HG02642 (cell line): ENCODE results near the gene DEXI.
A peak's percentile ranks its signal among the peaks of the same experiment; 100 is the strongest.
"Not testable (repeated sequence)": the region's sequence is repeated elsewhere in the genome, so short reads cannot be mapped to it uniquely, and the experiment has no call there.

Source experiments
- ATAC-seq: cut with Tn5 transposase; IDR thresholded peaks from one replicate; pipeline ENCODE4 v1.9.1; 2021; ENCODE audit warnings: mild to moderate bottlenecking; ENCODE audit not compliant: unreplicated experiment, poor library complexity

DEXI gene

DNA sequence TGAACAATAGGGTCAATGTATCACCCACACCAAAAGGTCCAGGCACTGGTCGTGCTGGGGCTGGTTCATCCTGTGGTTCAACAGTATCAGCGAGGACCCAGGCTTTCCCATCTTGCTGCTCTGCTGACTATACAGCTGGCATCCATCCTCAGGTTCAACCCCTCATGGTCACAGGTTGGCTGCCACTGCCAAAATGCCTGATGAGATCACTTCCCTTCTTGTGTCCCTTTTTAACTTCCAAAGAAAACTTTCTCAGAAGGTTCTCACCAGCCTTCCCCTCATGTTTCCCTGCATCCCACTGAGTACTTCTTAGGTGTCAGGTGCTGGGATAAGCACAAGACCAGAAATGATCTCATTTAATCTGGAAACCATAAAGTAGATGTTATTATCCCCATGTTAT, 27.8 kb upstream of the DEXI start:
- no peak for ATAC-seq

DNA sequence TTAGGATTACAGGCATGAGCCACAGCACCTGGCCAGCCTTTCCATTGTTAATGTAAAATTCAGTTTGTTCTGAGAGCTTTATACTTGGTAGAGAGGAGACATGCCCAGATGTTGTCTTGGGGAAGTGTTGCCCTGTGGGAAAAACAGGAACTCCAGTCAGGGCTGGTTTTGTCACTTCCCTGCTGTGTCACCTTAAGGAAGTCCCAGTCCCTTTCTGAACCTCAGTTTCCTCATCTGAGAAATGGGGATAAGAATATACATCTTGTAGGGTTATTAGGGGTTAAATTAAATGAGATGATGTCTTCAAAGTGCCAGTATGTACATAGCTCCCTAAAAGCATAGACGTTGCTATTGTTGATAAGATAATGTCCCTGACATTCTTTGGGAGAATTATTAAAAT, 27.3 kb upstream of the DEXI start:
- no peak for ATAC-seq

DNA sequence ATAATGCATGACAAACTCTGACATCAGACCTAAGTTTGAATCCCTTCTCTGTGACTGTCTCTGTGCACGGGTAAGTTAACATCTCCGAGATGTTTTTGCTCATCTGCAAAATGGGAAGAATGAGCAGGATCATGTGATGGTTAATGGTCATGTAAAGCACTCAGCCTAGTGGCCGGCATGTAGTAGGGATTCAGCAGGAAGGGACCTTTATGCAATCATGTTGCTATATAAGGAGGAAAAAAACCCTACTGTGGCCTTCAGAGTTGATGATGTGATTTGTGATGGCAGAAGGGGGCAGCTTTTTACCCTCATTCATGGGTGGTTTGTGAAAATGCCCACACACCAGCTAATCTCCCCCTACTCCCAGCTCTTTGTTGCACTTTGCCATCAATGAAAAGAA, 26.2 kb upstream of the DEXI start:
- no peak for ATAC-seq

DNA sequence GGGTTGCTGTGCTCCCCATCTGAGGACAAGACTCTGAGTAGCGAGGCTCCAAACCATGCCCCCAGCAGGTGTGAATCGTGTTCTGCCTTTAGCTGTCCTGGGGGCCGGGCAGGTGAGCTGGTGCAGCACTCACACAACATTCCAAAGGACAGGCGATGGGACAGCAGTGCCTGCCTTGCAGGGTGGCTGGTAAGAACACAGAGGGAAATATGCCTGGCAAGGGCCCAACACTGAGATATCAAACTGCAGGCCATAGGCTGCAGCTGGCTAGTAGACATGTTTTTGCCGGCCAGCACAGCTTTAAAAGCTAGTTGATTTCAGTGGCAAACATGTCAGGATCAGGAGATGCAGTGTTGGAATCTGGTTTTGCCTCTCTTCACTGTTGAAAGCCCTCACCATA, 25.7 kb upstream of the DEXI start:
- no peak for ATAC-seq

DNA sequence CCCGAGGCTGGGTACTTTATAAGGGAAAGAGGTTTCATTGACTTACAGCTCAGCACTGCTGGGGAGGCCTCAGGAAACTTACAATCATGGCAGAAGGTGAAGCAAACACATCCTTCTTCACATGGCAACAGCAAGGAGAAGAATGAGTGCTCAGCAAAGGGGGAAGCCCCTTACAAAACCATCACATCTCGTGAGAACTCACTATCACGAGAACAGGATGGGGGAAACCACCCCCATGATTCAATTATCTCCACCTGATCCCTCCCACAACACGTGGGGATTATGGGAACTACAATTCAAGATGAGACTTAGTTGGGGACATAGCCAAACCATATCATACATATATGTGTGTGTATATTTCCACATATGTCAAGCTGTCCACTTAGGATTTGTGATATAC, 24.3 kb upstream of the DEXI start:
- not testable (repeated sequence) for ATAC-seq

DNA sequence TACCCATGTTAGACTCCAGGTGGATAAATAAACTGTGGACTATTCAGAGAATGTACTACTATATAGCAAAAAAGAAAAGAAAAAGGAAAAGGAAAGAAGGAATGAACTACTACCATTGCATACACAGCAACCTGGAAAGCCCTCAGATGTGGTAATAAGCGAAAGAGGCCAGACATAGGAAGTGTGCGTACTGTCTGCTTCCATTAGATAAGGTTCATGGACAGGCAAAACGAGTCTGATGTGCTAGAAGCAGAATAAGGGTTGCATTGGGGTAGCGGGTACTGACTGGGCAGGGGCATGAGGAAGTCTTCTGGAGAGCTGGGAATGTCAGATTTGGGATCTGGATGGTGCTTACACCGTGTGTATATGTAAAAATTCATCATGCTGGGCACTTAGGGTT, 23.9 kb upstream of the DEXI start:
- no peak for ATAC-seq

DNA sequence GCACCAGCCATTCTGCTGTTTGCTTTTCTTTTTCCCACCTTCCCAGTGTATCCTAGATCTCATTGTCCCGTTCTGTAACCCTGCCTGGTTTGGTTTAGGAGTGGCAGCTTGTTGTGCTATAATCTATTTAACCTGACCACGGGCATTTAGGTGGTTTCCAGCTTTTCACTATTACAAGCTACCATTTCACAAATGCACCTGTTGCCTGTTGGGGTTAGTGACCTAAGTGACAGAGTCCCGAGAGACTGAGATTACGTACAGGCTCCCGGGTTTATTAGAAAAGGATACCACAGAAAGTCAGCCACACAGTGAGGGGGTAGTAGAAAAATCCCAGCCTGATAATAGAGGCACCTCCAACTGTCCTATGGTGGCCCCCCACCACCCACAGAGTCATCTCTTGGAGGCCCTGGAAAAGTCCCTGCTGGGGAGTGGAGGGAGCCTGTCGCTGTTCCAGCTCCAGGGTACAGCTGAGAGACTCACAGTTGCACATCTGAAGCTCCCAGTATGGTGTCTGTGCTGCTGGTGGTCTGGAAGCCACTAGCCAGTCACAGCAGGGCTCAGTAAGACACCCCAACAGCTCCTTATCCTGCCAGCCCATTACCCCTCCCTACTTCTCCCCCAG, 23.3 kb upstream of the DEXI start:
- ATAC-seq, result peak; percentile 67

DNA sequence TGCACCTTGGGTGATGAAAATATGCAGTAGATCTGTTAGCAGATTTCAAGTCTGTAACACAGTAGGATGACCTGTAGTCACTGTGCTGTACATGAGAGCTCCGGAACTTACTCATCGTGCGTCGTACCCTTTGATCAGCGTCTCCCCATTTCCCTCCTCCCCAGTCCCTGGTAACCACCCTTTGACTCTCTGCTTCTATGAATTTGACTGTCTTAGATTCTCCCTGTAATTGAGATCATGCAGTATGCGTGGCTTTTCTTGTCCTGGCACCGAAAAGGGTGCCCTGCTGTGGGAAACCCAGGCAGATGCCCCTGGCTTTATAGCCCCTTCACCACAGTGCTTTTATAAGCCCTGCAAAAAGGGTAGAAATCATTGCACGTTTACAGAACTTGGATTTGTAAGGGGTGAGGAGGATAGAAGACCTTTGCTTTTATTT, 22.6 kb upstream of the DEXI start:
- peak; percentile 48 for ATAC-seq

DNA sequence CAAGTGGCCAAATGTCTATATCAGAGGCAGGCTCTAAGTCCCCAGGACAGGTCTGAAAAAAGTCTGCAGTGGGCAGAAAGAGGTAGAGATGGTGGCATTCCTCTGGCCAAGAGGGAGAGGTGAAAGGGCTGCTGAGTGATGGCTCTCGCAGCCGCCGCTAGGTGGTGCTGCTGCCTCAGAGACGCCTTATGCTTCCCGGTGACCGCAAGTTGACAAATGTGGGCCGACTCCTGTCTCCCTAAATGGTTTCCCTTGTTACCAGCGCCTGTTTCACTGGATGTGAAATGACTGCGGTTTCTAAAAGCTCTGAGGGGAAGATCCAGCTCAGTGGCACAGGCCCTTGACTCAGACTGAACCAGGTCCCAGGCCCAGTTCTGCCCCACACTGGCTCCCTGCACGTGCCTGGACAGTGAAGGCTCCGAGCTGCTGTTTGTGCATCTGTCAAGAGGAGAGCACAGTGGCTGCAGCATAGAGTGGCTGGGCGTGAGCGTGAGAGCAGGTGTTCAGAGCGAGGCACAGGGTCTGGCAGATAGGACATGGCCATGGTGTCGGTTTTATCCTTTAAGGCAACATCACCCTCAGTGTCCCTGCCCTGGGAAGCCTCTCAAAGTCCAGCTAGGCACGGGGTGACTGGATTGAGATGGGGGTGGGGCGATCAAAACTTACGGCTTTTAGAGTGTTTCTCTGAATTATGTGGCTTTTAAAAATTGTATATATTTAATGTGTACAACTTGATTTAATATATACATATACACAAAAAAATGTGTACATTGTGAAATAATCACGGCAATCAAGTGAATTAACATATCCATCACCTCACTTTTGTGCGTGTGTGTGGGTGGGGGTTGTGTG, 22.0 kb upstream of the DEXI start:
- peak; percentile 42 for ATAC-seq

DNA sequence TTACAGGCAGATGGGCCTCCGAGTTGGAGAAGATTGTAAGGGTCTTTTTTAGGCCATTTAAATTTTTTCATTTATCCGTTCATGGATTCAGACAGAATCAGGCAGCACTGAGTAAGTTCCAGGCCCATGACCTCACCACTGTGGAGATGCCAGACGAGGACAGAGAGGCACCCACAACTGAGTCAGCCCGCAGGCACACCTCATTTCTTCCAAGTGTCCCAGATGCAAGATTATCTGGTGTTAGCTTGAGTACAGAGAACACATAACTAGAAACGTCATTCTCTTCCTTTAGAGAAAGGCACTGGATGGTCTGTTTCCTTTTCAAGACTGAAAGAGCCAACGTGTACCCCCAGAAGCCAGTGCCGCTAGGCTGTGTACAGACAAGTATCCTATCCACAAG, 19.0 kb upstream of the DEXI start:
- no peak for ATAC-seq

DNA sequence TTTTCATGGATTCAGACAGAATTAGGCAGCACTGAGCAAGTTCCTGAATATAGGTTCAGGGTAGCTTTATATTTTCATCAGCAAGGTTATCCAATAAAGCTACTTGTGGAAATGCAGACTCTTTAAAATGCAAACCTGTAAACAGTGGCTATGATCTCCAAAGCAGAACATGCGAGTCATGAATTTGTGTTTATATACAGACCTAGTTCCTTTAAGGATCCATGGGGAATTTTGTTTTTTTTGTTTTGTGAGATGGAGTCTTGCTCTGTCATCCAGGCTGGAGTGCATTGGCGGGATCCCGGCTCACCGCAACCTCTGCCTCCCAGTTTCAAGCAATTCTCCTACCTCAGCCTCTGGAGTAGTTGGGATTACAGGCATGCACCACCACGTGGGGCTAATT, 16.9 kb upstream of the DEXI start:
- ATAC-seq, result no peak

DNA sequence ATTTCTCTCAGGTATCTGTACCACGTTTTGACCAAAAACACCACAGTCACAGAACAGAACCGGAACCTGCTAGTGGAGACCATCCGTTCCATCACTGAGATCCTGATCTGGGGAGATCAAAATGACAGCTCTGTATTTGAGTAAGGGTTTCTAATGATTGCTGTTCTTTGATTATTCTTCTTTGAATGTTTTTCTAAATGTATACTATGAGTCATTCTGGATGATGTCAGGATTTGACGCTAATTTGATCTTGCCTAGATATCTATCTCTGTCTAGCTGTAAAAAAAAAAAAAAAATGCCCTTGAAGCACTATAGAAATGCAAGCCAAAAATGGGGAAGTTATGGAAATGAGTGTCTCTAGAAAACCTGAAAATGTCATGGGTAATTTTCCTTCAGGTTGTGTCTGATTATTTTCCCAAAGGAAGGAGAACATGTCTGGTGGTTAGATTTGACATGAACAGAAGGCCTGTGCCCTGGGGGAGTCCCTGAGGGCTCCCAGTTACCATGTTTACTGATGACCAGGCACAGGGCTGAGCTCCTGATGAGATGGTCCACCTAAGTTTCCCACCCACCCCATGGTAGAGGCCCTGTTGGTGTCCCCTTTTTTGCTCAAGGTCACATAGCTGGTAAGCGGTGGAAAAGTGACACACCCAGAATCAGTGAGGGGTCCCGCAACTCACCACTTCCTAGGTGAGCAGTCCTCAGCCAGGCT, 15.7 kb upstream of the DEXI start:
- no peak for ATAC-seq

DNA sequence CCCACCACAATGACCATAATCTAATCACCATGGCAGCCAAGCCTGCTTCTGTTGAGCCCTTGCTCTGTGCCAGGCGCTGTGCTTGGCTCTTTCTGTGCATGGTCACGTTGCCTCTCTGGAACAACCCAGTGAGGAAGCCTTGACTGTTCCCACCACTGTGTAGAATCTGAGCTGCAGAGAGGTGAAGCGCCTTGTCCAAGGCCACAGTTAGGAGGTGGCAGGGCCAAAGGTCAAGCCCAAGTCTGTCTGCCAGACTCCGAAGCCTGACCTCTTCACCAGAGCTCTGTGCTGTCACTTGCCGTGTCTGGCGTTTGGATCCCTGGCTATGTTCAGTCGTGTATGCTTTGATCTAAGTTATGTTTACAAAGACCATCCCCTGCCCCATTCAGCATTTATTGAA, 12.6 kb upstream of the DEXI start:
- no peak for ATAC-seq

DNA sequence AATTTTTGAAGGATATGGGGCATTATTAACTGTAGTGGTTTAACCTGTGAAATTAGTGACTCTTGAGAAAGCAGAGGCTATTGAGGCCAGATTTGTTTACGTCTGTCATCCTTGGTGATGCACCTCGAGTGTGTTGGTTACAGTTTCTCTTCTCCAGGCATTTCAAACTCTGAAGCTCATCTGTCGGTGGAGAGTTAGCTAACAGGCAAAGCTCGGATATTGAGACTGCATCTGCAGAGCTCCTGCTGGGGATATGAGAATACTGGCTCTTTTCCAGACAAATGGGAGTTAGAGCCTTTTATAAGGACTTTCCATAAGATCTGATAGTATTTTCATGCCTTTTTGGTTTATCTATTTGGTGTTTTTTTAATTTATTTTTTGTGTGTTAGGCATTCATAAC, 8.8 kb upstream of the DEXI start:
- ATAC-seq, result no peak

DNA sequence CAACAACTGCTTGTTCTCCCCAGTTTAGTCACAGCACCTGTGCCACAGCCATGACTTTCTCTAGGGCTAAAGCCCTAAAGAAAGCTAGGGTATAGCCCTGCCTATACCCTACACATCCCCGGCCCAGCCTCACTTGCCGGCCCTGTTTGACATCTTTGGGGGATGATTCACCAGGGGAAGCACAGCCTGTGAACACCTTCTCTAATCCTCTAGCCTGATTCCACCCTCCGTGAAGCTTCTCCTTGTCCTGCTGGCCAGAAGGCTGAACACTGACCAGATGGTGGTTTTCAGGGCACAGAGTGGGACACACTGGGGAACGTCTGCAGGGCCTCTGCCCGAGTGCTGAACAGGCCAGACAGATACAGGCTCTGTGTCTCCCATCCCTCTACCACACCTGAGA, 8.1 kb upstream of the DEXI start:
- no peak for ATAC-seq

DNA sequence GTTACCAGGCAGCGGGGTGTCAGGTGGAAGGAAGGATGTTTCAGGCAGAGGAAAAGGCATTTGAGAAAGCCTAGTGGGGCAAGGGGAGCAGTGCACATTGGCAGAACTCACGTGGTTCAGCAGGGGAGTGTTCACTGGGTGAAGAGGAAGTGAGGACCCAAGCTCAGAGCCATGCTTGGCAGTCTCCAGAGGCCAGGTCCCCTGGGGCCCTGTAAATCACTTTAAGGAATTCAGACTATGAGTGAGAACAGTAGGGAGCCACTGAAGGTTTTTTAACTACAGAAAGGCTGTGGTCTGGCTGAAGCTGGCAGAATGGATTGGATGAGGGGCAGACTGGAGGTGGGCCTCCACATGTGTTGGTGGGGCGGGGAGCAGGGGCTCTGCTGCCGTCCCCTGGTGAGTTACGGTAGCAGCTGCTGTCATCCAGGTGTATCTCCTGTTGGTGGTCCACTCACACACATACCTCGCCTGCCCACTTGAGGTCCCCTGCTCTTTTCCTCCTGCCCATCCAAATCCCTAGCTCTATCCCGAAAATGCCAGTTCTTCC, 7.2 kb upstream of the DEXI start:
- peak; percentile 69 for ATAC-seq

DNA sequence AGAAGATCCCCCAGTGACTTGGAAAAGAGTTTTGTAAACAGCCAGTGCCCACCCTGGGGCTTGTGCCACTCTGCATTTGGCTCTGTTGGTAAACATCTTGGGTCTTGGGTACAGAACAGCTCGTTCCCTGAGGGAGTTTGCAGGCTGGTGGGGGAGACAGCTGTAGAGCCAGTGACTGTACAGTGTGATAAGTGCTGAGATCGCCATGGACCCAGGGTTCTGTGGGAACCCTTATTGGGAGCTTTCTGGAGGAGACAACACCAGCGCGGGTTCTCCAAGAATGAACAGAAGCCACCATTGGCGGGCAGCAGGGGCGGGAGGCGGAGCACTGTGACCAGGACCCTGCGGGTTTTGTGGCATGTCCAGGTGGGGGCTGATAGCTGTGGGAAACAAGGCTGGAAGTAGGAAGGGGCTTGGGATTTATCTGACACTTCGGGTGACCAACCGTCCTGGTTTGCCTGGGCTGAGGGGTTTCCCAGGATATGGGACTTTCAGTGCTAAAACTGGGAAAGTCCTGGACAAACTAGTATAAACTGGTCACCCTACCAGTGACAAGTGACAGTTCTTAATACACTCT, 5.0 kb upstream of the DEXI start:
- no peak for ATAC-seq

DNA sequence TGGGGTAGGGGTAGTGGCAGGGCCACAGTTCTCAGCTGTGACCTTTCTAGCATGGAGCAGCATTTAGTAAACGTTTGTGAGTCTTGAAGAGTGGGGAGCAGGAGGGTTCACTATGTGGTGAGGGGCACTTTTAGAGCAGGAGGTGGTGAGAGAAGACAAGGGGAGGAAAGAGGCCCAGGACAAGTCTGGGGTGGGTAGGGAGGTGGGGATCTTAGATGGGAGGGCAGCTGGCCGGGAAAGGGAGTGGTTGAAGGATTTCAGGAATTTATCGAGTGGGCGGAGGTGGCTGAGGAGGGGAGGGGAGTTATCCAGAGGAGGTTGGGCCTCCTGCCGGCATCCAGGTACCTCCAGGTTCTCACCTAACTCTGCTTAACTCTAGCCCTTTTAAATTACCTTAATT, 4.0 kb upstream of the DEXI start:
- no peak for ATAC-seq

DNA sequence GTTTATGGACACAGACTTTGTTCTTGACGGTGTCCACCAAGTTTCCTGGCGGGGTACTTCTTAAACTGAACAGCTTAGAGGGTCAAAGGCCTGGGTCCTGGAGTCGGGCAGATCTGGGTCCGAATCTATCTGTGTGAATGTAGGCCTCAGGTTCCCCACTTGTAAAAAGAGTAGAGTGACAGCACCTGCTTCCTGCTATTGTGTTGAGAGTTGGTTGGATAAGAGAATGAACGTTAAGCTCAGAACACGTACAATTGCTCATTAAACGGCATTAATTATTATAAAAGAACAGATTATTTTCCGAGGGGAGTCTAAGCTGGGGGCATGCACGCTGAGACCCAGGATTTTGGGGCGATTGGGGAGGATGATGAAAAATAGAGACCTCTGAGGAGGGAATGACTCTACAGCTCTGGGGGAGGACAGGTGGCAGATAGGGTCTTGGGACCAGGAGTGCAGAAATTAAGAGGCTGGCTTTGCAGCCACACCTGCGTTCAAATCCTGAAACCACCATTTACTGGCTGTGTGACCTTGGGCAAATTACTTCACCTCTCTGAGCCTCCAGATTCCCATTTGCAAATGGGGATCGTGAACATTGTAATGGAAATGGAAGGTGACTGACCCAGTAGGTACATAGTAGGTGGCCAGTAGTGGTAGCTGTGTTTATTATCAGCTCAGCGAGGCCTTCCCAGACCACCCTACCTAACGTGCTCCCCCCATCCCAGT, 3.0 kb upstream of the DEXI start:
- ATAC-seq, result no peak
